Astrocyte of the cerebellum (primary cell): ENCODE results near the gene ADNP.

ENCODE experiments used
- DNase-seq: peaks from one replicate; pipeline ENCODE4 v3.0.0-alpha.2; 2011; ENCODE audit warnings: low read depth
- H3K4me3 ChIP-seq: 2 replicates; pipeline ENCODE4 v1.5.1; 2011; ENCODE audit warnings: mild to moderate bottlenecking, low read depth, low read length, moderate library complexity
- in situ Hi-C: cut with HindIII; loops from 2 replicates; pipeline ENCODE4 v1.10.0; 2017; ENCODE audit warnings: low sequenced_read_pairs
- TF ChIP-seq, protein P1 (sequence below): IDR thresholded peaks from 2 replicates; pipeline ENCODE4 v1.5.1; 2012; ENCODE audit warnings: low read length, low read depth, moderate library complexity, mild to moderate bottlenecking; ENCODE audit errors: missing control alignments

ADNP gene

DNA sequence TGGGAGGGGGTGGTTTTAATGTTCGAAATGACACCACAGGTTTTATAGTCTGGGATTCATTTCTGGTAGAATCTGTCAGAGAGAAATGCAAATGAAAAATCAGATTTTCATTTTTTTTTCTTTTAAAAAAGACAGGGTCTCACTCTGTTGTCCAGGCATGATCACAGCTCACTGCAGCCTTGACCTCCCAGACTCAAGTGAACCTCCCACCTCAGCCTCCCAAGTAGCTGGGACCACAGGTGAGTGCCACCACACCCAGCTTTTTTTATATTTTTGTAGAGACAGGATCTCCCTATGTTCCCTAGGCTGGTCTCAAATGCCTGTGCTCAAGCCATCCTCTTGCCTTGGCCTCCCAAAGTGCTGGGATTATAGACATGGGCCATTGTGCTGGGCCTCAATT lies 2.4 kb upstream of the ADNP start:
- no peak for DNase-seq
- TF ChIP-seq, protein P1, sequence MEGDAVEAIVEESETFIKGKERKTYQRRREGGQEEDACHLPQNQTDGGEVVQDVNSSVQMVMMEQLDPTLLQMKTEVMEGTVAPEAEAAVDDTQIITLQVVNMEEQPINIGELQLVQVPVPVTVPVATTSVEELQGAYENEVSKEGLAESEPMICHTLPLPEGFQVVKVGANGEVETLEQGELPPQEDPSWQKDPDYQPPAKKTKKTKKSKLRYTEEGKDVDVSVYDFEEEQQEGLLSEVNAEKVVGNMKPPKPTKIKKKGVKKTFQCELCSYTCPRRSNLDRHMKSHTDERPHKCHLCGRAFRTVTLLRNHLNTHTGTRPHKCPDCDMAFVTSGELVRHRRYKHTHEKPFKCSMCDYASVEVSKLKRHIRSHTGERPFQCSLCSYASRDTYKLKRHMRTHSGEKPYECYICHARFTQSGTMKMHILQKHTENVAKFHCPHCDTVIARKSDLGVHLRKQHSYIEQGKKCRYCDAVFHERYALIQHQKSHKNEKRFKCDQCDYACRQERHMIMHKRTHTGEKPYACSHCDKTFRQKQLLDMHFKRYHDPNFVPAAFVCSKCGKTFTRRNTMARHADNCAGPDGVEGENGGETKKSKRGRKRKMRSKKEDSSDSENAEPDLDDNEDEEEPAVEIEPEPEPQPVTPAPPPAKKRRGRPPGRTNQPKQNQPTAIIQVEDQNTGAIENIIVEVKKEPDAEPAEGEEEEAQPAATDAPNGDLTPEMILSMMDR, result no peak
- H3K4me3 ChIP-seq, result no peak overlapping the region
- in situ Hi-C loops, result no loop called here

DNA sequence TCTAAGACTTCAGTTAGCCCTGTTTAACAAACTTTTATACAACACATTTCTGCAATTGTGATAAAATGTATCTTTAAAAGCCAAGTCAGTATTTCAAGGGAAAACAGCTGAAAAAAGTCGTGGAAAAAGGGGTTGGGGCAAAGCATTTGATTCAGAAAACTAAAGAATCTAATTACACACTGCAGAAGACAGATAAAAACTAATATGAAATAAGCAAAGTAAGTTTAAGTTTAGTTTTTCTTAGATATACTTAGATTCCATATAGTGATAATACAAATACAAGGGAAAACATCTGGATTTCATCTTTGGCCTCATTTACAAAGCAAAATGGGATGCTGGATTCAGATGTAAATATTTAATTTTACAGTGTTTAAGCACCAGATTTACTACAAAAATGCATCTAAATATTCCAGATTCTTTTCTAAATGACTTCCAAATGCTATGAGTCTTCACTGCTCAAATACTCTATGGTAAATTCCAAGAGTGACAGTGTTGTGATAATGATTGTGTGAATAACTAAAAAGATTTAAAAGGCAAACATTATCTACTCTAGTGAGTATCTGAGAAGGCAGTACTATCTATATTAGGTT lies 1.5 kb upstream of the ADNP start:
- H3K4me3 ChIP-seq, result no peak overlapping the region
- no peak for DNase-seq
- in situ Hi-C loops, result no loop called here
- TF ChIP-seq, protein P1, result no peak

DNA sequence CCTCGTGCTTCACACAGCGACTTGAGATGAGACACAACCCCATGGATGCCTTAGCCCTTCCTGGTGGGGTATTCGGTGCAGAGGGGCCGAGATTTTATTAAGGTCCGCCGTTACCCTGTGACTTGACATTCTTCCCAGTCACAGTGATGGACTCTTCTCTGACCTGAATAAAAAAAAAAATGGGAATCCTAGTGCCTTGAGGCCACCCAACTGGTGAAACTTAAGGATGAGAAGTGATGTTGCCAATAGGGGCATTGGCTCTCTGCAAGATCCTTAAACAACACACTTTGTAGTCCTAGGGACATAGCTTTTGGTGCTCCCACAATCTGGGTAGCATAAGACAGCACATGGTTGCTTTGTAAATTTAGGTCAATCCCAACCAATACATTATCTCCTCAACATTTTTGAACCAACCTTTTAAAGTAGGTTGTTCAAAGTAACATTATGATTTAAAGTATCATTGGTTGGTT lies 814 bp upstream of the ADNP start:
- DNase-seq, result no peak
- TF ChIP-seq, protein P1, result no peak
- in situ Hi-C loops, result no loop called here
- H3K4me3 ChIP-seq, result peak overlapping the region; percentile 78

DNA sequence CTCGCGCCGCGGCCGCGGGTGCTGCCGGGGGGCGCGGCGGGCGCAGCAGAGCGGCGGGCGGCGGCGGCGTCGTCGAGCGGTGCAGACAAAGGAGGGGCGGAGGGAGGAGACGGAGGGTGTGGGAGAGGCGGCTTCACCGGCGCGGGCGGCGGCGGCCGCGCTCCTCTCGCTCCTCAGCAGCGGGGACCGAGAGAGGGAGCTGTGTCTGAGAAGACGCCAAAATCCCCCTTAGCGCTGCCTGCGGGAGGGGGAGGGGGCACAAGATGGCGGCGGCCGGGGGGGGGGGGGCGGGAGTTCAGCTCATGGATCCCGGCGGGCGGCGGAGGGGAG lies 296 bp downstream of the ADNP start:
- in situ Hi-C loops, result no loop called here

DNA sequence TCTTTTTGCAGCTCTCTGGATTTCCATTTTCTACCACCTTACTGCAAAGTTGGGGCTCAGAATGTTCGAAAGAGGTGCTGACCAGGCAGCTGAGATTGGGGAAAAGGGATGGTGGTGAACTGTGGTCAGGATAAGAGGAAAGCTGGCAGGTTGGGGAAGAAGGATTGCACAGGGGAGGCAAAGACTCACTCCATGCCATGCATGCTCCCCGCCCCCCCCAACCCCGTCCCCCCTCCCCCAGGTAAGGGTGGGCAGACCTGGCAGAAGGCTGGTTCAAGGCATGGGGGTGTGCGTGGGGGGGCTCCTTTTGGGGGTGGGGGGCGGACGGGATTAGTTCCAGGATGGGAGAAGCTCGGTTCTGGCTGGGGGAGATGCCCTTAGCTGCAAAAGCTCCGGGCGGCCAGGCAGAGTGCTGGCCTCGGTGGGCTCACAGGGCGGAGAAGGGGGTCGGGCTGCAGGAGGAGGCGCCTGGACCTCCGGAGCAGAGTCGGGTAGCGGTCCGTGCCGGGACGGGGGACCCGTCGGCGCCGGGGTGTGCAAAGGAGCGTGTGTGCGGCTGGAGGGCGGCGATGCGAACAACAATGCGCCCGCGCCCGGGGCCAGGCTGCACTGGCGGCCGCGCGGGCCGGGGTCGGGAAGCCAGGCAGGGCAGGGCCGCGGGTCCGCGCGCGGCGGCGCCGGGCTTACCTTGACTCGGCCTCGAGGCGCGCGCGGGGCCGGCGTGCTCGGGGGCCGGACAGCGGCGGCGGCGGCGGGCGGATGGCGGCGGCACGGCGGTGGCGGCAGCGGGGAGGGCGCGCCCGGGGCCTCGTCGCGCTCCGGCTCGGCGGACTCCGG lies 880 bp downstream of the ADNP start:
- in situ Hi-C loops, result no loop called here
- TF ChIP-seq, protein P1, result no peak

More for the DNA sequence above, 296 bp downstream of the ADNP start:
- H3K4me3 ChIP-seq, result peak overlapping the region; percentile 78
- TF ChIP-seq, protein P1, result no peak
- DNase-seq, result no peak

DNA sequence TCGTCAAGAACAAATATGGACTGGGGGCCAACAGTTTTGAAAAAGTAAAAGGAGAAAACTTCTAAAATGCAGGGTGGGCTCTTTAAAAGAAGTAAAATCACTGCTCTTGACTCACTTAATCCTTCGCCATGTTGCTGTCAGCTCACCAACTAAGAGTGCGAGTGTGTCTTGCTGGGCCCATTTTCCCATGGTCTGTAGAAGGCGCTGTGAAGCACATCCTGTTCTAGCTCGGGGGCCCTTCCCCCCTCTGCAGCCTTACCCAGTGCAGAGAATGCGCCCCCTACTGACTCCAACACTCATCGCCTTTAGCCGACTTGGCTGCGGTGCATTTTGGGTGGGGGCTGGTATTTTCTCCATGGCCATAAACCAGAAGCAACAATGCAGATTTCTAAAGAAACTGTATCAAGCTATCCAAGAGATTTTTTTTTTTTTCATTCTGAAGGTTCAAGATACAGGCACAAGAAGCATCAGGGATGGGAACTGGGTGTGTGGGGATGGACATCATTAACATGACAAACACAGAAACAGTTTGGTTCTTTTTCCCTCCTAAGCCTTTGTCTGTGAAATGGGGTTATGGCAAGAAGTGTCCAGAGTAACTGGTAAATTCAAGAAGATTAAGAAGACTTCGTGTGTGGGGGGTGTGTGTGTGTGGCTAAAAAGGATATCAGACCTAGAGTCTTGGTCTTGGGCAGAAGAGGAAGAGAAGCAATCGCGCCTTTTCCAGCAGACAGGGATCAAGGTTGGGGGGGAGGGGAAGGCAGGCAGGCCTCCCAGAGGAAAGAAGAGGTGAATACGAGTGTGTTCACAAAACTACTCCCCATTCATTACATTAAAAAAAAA lies 1.7 kb downstream of the ADNP start:
- TF ChIP-seq, protein P1, result peak; percentile 99
- peak overlapping the region; percentile 78 for H3K4me3 ChIP-seq
- in situ Hi-C loops, result loop anchor here (10.0 kb wide), 1 partner anchor 115 kb away; no protein-coding TSS in a partner anchor
- DNase-seq, result peak; percentile 94

More for the DNA sequence above, 880 bp downstream of the ADNP start:
- peak overlapping the region; percentile 78 for H3K4me3 ChIP-seq
- no peak for DNase-seq
